Measurements from ENCODE around the gene RMI2.
A peak's percentile ranks its signal among the peaks of the same experiment; 100 is the strongest.

RMI2 gene

DNA sequence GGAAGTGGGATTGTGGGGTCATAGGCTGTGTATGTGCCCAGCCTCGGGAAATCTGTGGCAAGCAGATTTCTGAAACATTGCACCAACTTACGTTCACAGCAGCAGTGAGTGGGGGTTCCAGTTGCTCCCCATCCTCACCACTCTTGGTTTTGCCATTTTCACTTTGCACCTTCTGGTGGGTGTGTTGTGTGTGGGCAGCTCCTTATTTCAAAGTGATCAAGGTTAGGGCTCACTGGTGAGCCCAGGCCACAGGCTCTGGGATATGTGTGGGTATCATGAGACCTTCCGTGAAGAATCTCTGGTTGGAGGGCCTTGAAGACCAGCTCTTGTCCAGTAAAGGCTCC, 34.7 kb upstream of the RMI2 start:
- no peak for DNase-seq (ENCODE audit: low spot score)

DNA sequence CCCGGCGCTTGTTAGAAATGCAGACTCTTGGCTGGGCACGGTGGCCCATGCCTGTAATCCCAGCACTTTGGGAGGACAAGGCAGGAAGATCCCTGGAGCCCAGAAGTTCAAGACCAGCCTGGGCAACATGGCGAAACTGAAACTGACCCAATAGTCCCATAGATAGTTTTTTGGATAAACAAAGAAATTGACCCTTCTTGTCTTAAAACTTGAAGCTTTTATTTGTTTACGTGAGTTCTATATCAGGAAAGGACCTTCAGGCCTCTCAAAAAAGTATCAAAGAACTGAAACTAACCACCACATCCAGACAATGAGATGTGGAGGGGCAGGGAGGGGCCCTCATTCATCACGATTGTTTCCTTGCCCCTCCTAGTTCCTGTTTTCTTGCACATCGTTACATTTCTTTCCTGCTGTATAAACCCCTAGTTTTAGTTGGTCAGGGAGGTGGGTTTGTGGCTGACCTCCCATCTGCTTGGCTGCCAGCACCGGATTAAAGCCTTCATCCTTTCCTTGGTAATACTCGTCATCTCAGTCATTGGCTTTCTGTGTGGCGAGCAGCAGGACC, 34.2 kb upstream of the RMI2 start:
- DNase-seq (ENCODE audit: low spot score), result peak; percentile 33

DNA sequence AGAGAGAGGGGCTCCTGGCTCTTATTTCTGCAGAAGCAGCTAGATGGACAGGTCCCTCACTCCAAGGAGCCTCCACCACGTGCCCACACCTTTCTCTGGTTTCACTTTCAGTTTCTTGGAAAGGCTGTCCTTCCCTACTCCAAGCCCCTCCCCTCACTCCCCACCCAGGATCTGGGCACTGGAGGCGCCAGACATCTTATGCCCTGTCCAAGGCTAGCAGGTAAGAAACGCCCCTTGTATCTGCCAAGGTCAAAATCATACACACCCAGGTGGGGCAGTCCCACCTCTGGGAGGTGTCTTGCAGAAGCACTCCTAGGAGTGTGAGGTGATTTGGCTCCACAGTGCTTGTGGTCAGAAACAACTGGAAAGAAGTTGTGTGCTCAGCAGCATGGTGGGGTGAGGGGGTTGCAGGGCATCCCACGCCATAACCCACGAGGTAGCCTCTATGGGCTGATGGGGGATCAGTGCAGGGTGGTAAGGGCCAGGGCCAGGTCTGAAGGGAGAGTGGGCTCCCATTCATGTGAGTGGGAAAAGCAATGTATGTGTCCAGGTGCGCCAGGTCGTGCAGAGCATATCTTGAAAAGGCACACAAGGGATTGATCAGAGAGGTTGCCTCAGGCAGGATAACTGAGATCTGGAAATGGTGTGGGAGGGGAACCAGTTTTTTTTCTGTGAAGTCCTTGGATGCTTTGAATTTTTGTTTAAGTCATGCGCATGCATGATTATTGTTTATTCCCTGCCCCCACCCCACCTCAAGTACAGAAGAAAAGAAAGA, 32.4 kb upstream of the RMI2 start:
- peak; percentile 28 for DNase-seq (ENCODE audit: low spot score)

DNA sequence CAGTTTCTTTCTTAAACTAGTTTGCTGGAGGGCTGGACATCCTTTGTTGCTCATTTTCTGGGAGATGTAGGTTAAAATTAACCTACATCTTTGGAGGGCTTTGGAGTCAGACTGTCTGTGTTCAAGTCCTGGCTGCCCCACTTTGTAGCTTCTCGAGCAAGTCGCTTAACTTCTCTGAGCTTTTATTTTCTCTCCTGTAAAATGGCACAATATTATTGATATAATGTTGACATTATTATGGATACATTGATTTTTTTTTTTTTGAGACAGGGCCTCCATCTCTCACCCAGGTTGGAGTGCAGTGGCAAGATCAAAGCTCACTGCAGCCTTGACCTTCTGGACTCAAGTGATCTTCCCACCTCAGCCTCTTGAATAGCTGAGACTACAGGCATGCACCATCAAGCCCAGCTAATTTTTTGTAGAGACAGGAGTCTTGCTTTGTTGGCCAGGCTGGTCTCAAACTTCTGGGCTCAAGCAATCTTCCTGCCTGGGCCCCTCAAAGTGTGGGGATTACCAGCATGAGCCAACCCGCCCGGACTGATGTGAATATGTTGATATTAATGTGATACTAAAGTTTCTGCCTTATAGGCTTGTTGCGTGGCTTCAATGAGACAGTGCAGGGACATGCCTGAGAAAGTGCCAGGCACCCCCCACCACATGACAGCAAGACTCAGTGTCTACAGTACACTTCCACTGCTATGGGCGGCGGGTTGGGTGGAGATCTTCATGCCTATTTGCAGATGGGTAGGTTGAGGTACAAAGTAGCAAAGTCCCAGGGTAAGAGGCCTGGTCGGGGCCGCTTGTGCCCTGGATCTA, 31.6 kb upstream of the RMI2 start:
- DNase-seq (ENCODE audit: low spot score), result no peak

DNA sequence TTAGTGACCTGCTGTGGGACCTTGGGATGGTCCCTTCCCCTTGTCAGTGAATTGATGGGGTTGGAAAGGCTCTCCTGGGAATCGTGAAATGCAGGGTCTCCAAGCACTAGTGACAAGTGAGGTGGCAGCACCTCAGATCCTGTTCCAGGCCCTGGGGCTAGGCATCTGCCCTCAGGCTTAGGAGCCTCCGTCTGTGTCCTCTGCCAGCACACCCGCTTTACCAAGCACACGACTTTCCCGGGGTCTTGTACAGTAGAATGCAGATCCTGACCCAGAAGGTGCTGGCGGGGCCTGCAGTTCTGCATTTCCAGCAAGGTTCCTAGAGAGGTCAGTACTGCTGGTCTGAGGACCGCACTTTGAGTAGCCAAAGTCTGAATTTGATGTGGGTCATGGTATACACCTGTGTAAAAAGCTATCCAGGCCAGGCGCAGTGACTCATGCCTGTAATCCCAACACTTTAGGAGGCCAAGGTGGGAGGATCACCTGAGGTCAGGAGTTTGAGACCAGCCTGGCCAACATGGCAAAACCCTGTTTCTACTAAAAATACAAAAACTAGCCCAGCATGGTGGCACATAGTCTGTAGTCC, 30.9 kb upstream of the RMI2 start:
- DNase-seq (ENCODE audit: low spot score), result no peak

DNA sequence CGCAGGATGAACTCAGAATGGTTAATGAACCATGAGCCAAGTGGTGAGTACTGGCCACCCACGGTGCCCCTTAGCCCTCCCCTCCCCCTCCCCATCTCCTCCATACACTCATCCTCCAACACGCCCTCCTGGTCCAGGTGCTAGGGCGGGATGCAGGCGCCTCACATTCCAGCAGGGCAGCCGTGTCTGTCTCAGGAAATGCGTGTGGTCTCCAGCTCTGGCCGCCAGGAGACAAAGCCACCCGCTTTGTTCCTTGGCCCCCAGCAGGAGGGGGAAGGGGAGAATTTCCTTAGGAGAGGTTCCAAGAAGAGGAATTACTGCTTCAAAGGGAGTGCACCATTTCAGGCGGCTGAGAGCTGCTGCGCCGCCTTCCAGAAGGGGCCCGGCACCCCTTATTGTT, 29.7 kb upstream of the RMI2 start:
- DNase-seq (ENCODE audit: low spot score), result no peak

DNA sequence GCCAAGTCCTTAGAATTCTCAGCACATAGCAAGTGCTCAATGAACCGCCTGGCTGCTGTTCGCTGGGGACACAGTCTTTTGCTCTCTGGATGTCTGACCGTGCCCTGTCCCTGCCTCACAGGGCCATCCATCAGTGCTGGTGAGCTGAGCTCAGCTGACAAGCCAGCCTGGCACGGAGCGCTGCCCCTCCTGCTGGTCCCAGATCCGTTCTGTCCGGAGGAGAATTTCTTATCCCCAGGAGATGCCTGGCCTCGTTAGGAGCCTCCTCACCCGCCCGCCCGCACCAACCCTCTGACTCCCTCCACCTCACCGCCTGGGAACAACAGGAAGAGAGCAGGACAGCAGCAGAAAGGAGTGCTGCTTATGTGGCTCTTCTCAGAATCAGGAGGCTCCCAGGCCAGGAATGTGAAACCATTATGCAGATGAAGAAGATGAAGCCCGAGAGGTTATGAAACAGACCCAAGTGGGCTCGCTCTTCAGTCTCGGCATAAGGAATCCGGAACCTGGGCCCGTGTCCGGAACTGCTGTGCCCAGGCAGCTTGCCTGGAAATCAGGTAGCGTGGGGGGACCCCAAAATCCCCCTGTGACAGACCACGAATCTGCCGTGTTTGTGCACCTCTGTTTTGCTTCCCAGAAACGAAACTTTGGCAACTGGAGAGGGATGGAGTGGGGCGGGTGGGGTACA, 28.8 kb upstream of the RMI2 start:
- no peak for DNase-seq (ENCODE audit: low spot score)

DNA sequence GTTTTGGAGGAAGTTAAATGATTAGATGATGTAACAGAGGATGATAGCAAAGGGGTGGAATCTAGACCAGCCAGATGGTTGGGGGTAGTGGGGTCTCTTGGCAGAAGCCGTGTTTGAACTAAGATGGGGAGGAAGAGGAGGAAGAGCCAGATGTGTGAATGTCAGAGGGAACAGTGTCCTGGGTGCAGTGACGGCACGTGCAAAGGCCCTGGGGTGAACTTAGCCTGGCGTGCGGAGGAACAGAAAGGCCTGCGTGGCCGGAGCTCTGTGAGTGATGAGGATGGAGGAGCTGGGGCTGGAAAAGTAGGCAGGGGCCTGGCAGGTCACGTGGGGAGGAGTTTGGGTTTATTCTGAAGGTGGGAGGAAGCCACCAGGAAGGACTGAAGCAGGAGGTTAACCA, 26.4 kb upstream of the RMI2 start:
- no peak for DNase-seq (ENCODE audit: low spot score)

DNA sequence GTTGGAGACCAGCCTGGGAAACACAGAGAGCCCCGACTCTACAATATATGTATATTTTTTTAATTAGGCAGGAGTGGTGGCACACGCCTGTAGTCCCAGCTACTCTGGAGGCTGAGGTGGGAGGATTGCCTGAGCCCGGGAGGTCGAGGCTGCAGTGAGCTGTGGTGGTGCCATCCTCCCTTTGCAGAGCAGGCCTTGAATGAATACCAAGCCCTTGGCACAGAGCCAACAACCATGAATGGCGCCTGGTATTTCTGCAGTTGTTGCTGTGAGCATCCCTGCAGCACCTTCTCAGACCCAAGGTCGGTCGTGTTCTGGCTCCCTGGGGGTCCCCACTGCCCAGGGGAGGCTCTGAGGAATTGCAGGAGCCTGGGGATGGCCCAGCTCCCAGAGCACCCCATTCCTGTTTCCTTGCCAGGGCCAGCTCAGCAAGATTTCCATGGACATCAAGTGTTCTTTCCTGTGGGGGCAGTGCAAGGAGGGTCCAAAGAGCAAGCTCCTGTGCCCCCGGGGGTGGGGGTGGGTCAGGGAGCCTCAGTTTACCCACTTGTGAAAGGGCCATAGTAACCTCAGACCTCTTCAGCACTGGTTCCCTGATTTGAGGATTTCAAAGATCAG, 25.6 kb upstream of the RMI2 start:
- DNase-seq (ENCODE audit: low spot score), result no peak

DNA sequence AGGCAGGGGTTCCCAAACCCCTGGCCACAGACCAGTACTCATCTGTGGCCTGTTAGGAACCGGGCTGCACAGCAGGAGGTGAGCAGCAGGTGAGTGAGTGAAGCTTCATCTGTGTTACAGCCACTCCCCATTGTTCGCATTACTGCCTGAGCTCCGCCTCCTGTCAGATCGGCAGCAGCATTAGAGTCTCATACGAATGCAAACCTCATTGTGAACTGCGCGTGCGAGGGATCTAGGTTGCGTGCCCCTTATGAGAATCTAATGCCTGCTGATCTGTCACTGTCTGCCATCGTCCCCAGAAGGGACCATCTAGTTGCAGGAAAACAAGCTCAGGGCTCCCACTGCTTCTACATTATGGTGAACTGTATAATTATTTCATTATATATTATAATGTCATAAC, 25.1 kb upstream of the RMI2 start:
- DNase-seq (ENCODE audit: low spot score), result no peak

DNA sequence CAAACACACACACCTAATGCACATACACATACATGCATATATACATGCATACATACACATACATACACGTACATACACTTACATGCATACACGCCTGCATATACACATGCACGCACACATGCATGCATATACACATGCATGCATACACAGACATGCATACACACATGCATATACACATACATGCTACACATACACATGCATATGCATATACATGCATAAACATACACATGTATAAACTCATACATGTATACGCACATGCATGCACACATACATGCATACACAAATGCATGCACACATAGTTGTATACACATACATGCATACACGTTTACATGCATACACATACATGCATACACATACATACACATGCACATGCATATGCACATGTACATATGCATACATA, 23.6 kb upstream of the RMI2 start:
- no peak for DNase-seq (ENCODE audit: low spot score)

DNA sequence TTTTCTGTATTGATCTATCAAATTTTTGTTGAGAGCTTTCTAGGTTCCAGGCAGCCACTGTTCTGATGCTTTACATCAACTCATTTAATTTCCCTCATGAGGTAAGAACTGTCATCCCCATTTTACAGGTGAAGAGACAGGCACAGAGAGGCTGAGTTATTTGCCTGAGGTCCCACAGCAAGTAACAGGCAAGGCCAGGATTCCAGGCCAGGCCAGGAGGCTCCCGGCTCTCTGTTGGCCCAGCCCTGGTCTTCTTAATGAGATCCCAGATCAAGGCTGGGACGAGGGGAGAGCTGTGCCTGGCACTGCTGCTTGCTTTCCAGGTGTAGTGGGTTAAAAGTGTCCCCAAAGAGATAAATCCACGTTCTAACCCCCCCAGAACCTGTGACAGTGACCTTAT, 22.4 kb upstream of the RMI2 start:
- no peak for DNase-seq (ENCODE audit: low spot score)

DNA sequence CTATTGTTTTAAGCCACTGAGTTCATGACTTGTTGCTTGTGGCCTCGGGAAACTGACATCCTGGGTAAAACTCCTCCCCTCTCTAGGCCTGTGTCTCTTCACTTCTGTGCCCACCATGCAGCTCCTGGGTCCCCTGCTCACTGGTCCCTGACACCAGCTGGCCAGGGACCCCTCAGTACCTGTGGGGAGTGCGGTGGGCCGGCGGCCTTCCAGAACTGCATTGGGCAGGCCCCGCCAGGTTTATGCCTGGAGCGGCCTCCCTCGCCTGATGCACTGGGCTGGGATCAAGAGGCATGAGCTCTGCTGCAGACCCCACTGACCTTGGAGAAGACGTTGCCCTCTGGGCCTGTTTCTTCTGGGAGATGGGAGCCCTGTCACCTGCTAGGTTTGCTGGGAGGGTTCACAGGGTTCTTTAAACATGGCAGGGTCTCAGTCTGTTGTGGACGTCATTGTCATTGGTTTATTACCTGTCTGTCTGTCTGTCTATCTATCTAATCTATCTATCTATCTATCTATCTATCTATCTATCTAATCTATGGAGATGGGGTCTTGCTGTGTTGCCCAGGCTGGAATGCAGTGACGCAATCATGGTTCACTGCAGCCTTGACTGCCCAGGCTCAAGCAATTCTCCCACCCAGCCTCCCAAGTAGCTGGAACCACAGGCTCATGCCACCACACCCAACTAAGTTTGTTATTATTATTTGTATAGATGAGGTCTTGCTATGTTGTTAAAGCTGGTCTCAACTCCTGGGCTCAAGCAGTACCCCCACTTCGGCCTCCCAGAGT, 21.5 kb upstream of the RMI2 start:
- no peak for DNase-seq (ENCODE audit: low spot score)

DNA sequence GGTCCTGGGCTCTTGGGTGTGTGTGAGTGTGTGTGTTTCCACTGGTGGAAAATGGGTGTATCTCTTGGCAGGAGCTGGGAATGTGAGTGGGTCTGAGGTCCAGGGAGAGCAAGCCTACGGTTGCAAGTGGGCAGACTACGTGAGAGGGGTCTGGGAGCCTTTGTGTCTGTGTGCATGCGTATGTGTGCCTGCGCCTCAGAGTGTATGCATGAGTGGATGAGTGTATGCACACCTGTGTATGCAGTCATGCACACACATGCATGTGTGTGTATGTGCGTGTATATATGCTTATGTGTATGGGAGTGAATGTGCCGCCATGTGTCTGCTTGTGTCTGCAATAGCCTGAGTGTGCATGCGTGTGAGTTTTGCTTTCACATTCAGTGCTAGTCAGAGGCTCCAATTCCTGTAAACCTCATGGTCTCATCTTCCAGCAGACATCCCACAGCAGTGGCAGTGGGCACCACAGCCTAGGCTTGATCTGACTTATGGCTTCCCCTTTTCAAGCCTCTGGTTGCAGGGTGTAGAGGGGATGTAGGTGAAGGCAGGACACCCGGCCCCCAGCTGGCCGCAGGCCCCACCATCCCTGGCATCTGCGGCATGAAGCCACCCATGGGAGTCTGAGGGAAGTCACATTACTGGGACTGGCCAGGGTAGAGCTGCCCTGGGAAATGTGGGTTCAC, 19.7 kb upstream of the RMI2 start:
- DNase-seq (ENCODE audit: low spot score), result no peak

DNA sequence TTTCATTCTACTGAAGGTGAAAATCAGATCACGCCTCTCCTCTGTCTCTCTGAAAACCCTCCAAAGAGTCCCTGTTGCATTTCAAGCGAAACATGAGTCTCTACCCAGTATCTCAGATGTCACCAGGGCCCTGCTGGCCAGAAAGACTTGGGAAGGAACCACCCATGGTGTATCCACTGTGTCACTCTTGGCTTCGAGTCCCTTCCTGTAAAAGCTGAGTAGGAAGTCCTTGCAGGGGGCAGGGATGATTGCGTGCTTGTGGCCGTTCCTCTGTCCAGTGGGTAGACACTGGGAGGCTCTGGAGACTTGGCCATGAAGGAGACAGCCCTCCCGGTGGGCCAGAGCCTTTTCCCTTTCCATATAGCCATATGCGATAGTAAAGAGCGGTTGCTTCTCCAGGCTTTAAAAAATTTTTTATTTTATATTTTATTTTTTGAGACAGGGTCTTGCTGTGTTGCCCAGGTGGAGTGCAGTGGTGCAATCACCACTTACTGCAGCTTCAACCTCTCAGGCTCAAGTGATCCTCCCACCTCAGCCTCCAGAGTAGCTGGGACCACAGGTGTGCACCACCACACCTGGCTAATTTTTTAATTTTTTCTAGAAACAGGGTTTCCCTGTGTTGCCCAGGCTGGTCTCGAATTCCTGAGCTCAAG, 19.0 kb upstream of the RMI2 start:
- DNase-seq (ENCODE audit: low spot score), result no peak

DNA sequence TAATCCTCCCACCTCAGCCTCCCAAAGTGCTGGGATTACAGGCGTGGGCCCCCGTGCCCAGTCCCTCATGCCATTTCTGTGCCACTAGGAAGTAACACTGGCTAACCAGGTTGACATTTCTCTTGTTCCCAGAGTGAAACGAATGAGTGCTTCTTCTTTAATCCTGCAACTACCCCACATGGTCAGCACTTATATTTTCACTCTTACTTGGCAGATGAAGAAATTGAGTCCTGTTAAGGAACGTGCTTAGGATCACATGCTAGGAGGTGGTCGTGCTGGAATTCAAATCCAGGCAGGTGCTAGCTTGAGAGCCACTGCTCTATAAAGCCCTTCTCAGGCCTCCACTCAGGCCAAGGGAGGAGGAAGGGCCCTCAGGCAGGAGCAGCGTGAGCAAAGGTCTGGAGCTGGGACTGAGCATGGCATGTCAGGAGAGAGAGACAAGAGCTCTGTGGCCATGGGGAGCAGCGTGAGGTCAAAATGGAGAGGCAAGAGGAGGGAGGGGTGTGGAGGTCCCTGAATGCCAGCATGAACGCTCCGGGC, 18.5 kb upstream of the RMI2 start:
- no peak for DNase-seq (ENCODE audit: low spot score)

DNA sequence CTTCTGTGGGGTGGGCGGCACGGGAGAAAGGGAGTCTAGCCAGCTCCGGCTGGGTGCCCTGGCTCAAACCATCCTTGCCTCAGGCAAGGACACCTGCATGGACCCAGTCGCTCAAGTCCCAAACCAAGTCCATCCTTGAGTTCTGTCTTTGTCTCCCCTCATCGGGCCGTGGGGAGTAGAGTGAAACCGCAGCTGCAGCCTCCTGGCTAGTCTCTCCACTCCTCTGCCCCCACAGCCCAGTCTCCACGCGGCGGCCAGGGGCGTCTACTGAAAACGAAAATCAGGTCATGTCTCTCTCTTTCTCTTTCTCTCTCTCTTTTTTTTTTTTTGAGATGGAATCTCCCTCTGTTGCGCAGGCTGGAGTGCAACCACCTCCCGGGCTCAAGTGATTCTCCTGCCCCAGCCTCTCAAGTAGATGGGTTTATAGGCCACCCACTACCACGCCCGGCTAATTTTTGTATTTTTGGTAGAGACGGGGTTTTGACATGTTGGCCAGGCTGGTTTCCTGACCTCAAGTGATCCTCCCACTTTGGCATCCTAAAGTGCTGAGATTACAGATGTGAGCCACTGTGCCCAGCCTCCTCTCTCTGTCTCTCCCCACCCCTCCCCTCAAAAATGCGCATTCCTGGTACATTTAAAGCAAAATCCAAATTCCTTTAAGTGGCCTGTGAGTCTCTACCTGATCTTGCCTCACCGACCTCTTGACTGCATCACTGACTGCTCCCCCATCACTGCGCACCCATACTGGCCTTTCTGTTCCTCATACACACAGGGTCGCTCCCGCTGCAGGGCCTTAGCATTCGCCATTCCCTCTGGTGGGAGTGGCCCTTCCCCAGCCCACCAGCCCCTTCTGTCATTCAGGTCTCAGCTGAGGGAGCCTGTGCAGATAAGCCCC, 17.7 kb upstream of the RMI2 start:
- no peak for DNase-seq (ENCODE audit: low spot score)

DNA sequence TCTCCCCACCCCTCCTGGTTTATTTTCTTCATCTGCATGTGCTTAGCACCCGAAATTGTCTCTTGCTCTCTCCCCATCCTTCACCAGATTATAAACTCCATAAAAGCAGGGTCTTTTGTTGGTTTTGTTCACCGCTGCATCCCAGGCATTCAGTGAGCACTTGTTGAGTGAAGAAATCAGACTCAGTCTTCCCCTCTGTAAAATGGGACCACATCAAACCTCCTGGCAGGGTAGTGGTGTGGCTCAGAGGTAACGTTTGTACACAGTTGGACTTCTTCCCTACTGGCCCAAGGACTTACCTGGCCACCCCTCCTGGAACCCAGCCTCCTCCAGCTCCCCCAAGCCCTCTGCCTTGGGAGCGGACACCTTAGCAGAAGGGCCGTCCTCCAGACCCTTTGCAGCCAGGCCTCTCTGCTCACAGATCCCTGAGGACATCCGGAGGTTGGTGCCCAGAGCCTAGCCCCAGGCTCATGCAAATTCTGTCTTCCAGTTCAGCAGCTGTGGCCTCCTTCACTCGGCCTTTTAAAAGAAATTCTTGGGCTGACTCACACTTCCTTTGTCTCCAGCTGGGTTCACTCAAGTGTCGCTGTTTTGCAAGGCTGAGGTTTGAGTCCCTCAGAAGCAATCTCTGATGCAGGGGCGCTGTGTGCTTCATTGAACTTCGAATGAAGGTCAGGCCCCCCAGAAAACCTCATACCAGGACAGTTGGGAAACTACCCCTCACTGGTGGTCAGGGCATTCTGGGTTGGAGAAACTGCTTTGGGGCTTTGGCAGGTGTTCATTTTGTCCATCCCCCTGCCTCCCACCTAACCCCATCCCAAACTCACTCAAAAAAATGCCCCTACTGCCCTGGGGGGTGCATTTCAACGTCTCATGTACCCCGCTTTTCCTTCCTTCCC, 16.8 kb upstream of the RMI2 start:
- DNase-seq (ENCODE audit: low spot score), result peak; percentile 69
